Endothelial cell of umbilical vein (primary cell): ENCODE data around the gene TRIM25. TPM values are rescaled to one million over a fixed set of nuclear protein-coding genes. Genes with fewer than 3 reads are reported as not detected.

ENCODE experiments used
- BruUV-seq: library from RNA; stranded (reverse); fragments of 400-500 nt; replicated peaks from 2 replicates; lab custom pipeline; 2021; lab: Mats Ljungman, UMichigan
- CTCF ChIA-PET: fragments of 300-600, 350-600 bp; sonication (Branson Sonifier 250); formaldehyde crosslinking; loops from one replicate; lab custom pipeline; 2021; ENCODE audit warnings: antibody characterized with exemption, inconsistent platforms; lab: Charles Lee
- POLR2A ChIA-PET: fragments of 300-600, 350-600 bp; sonication (Branson Sonifier 250); formaldehyde crosslinking; loops from one replicate; lab custom pipeline; 2021; ENCODE audit warnings: antibody characterized with exemption, inconsistent platforms; lab: Charles Lee
- DNase-seq: peaks from one replicate; pipeline ENCODE4 v3.0.0-alpha.2; 2011; ENCODE audit warnings: low read depth, low spot score
- FAIRE-seq: peaks from 2 replicates; lab custom pipeline; 2011; peaks lifted over from hg19 to GRCh38; lab: Jason Lieb, UNC
- H2AFZ ChIP-seq: 2 replicates; pipeline ENCODE4 v1.6.0; 2012; ENCODE audit warnings: low read depth, low read length, control low read depth, inconsistent platforms
- H3K27ac ChIP-seq: 2 replicates; pipeline ENCODE4 v1.5.1; 2011; ENCODE audit warnings: low read depth, mild to moderate bottlenecking, control low read depth, low read length, moderate library complexity; ENCODE audit not compliant: insufficient read depth
- H3K27me3 ChIP-seq, 2 experiments: 2 replicates each; pipeline versions ENCODE4 v1.6.0 to v1.6.1; 2011; ENCODE audit warnings: low read length in 2 of 2, mixed read lengths in 1 of 2; ENCODE audit not compliant: control insufficient read depth in 2 of 2, insufficient read depth in 2 of 2
- H3K36me3 ChIP-seq, 2 experiments: 2 replicates in 1 of 2; 3 replicates in 1 of 2; pipeline ENCODE4 v1.5.1; 2011; ENCODE audit warnings: low read length in 2 of 2, mild to moderate bottlenecking in 1 of 2, moderate library complexity in 1 of 2; ENCODE audit not compliant: control insufficient read depth in 2 of 2, insufficient read depth in 2 of 2; ENCODE audit errors: extremely low read depth in 1 of 2
- H3K4me1 ChIP-seq: 3 replicates; pipeline ENCODE4 v1.5.1; 2011; ENCODE audit warnings: mild to moderate bottlenecking, low read length; ENCODE audit not compliant: control insufficient read depth, insufficient read depth; ENCODE audit errors: extremely low read depth
- H3K4me2 ChIP-seq: 2 replicates; pipeline ENCODE4 v1.6.1; 2011; ENCODE audit warnings: low read length, control low read depth, mixed read lengths; ENCODE audit not compliant: insufficient read depth
- H3K4me3 ChIP-seq, 3 experiments: fragments of 200-600 bp in 1 of 3; sonication (generic), shearing (Covaris generic) in 1 of 3; replicated peaks in 1 of 3; 2 replicates each; pipeline ENCODE4 v1.5.1; 2011 to 2016; ENCODE audit warnings: control low read depth in 3 of 3, low read length in 3 of 3, mild to moderate bottlenecking in 2 of 3, inconsistent platforms in 1 of 3, low read depth in 1 of 3, moderate library complexity in 1 of 3; ENCODE audit not compliant: insufficient read depth in 1 of 3
- H3K79me2 ChIP-seq: 2 replicates; pipeline ENCODE4 v1.6.0; 2012; ENCODE audit warnings: low read length, inconsistent platforms; ENCODE audit not compliant: control insufficient read depth, insufficient read depth
- H3K9ac ChIP-seq: replicated peaks from 2 replicates; pipeline ENCODE3; 2011; ENCODE audit warnings: low read length, control low read depth; ENCODE audit not compliant: insufficient read depth; ENCODE audit errors: extremely low read depth
- H3K9me1 ChIP-seq: replicated peaks from 3 replicates; pipeline ENCODE4 v1.6.0; 2011; ENCODE audit warnings: mild to moderate bottlenecking, low read length; ENCODE audit not compliant: control insufficient read depth, insufficient read depth; ENCODE audit errors: extremely low read depth
- H3K9me3 ChIP-seq: replicated peaks from 2 replicates; pipeline ENCODE4 v1.5.1; 2012; ENCODE audit warnings: low read length, inconsistent platforms; ENCODE audit not compliant: control insufficient read depth, insufficient read depth
- H4K20me1 ChIP-seq: replicated peaks from 2 replicates; pipeline ENCODE3; 2011; ENCODE audit warnings: mild to moderate bottlenecking, low read length; ENCODE audit not compliant: control insufficient read depth, insufficient read depth; ENCODE audit errors: extremely low read depth
- EZH2 ChIP-seq: IDR thresholded peaks from 2 replicates; pipeline ENCODE4 v1.6.1; 2012; ENCODE audit warnings: borderline replicate concordance, low read depth, mild to moderate bottlenecking, moderate library complexity, low read length, inconsistent platforms; ENCODE audit not compliant: severe bottlenecking
- FOS ChIP-seq: IDR thresholded peaks from 2 replicates; pipeline ENCODE4 v1.6.1; 2011; ENCODE audit warnings: mild to moderate bottlenecking, low read length, moderate library complexity, borderline replicate concordance; ENCODE audit not compliant: insufficient read depth
- GATA2 ChIP-seq: IDR thresholded peaks from 2 replicates; pipeline ENCODE4 v1.7.0; 2011; ENCODE audit warnings: low read depth, mild to moderate bottlenecking, moderate library complexity, mixed read lengths, low read length; ENCODE audit not compliant: insufficient read length, insufficient read depth
- JUN ChIP-seq: IDR thresholded peaks from 2 replicates; pipeline ENCODE4 v1.6.1; 2011; ENCODE audit warnings: borderline replicate concordance, low read depth; ENCODE audit not compliant: insufficient read length, insufficient read depth
- MYC ChIP-seq: IDR thresholded peaks from one replicate; pipeline ENCODE4 v1.6.1; 2011; ENCODE audit warnings: mild to moderate bottlenecking, low read depth, low read length
- POLR2A ChIP-seq: IDR thresholded peaks from 2 replicates; pipeline ENCODE4 v1.6.1; 2012; ENCODE audit warnings: low read depth, mild to moderate bottlenecking, control low read depth, low read length
- POLR2AphosphoS5 ChIP-seq: IDR thresholded peaks from 2 replicates; pipeline ENCODE4 v1.6.1; 2012; ENCODE audit warnings: low read depth, mild to moderate bottlenecking, control low read depth, low read length, moderate library complexity; ENCODE audit not compliant: insufficient read depth
- dilution Hi-C: fragments of 300-500 bp; cut with MboI; formaldehyde crosslinking; loops from one replicate; pipeline ENCODE4 v1.15.0; 2019; ENCODE audit warnings: low sequenced_read_pairs; ENCODE audit not compliant: extremely low pct_ligation_motif_present
- intact Hi-C: fragments of 100-400 bp; cut with micrococcal nuclease; formaldehyde crosslinking; loops from one replicate; pipeline ENCODE4 v1.10.0; 2022
- polyA plus RNA-seq, 4 experiments: library from polyadenylated mRNA; depleted of rRNA in 3 of 4; stranded (reverse) in 3 of 4; unstranded in 1 of 4; fragments of >200 nt; gene quantifications; 2 replicates each; pipeline versions ENCODE4 v1.2.1 to v1.2.3, GENCODE V29; 2011 to 2012; ENCODE audit warnings: missing spikeins in 1 of 4
- total RNA-seq: library from RNA; stranded (reverse); gene quantifications from 2 replicates; pipeline ENCODE4 v1.2.3, GENCODE V29; 2021
- TF ChIP-seq, protein P1 (sequence below): IDR thresholded peaks from 2 replicates; pipeline ENCODE4 v1.6.1; 2011; ENCODE audit not compliant: insufficient read depth, insufficient read length
- TF ChIP-seq, protein P2 (sequence below), 2 donors: IDR thresholded peaks; 1 replicate in 1 of 2; 2 replicates in 1 of 2; pipeline ENCODE4 v1.5.1; 2011; ENCODE audit warnings: low read length in 2 of 2, mild to moderate bottlenecking in 2 of 2, moderate library complexity in 2 of 2, control low read depth in 1 of 2, inconsistent platforms in 1 of 2, low read depth in 1 of 2; ENCODE audit not compliant: insufficient read depth in 1 of 2; ENCODE audit errors: extremely low read depth in 1 of 2

The TRIM25 gene
- total and polyA plus RNA-seq, 2 donors (not counting 3 experiments of a cell fraction or from before 2014, with no cell fraction given): 42.8 to 98.4 TPM

DNA sequence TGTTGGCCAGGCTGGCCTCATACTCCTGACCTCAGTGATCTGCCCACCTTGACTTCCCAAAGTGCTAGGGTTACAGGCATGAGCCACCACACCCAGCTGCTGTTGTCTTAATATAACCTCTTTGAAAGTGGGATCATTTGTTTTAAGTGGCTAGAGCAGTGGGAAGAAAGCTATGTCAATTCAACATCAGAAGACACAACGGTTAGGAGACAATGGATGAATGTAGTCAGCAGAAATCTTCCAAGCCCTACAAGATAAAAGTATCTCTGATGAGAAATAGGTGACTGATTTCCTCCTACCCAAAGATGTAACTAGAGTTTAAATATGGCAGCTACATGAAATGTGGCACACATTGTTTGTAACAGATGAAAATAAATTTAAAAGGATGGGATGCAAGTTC, 20.0 kb upstream of the TRIM25 start:
- Histone ChIP-seq H3K9me3 (peaks cover 1% of the 10 kb centered on the region), H3K4me2 (no peak overlapping the region), H3K4me3 (no peak overlapping the region), H3K27ac (no peak overlapping the region), H3K9ac (no peak overlapping the region), H4K20me1 (no peaks in the 10 kb centered on the region), H3K36me3 (peaks cover 2% of the 10 kb centered on the region in 2 experiments), H2AFZ (no peak overlapping the region), H3K79me2 (no peaks in the 10 kb centered on the region), H3K4me1 (peaks cover 21% of the 10 kb centered on the region), H3K9me1 (no peaks in the 10 kb centered on the region), H3K27me3 (no peaks in the 10 kb centered on the region)
- POLR2A ChIA-PET: no interaction called here
- CTCF ChIA-PET: interaction anchor here (1.2 kb wide), 1 partner anchor 14 kb away, joined by 3 read pairs; no protein-coding TSS in a partner anchor
- intact Hi-C loops (no loop called here), dilution Hi-C loops (no loop called here)
- TF ChIP-seq EZH2 (no peak), POLR2AphosphoS5 (no peak), GATA2 (no peak), MYC (no peak), POLR2A (no peak), FOS (no peak), JUN (no peak)
- TF ChIP-seq, protein P1, sequence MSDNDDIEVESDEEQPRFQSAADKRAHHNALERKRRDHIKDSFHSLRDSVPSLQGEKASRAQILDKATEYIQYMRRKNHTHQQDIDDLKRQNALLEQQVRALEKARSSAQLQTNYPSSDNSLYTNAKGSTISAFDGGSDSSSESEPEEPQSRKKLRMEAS: no peak
- TF ChIP-seq, protein P2, sequence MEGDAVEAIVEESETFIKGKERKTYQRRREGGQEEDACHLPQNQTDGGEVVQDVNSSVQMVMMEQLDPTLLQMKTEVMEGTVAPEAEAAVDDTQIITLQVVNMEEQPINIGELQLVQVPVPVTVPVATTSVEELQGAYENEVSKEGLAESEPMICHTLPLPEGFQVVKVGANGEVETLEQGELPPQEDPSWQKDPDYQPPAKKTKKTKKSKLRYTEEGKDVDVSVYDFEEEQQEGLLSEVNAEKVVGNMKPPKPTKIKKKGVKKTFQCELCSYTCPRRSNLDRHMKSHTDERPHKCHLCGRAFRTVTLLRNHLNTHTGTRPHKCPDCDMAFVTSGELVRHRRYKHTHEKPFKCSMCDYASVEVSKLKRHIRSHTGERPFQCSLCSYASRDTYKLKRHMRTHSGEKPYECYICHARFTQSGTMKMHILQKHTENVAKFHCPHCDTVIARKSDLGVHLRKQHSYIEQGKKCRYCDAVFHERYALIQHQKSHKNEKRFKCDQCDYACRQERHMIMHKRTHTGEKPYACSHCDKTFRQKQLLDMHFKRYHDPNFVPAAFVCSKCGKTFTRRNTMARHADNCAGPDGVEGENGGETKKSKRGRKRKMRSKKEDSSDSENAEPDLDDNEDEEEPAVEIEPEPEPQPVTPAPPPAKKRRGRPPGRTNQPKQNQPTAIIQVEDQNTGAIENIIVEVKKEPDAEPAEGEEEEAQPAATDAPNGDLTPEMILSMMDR (IDR thresholded peaks at IDR 0.05; ENCODE audit: extremely low read depth in 1 of 2, insufficient read depth in 1 of 2, low read depth in 1 of 2, low read length in 2 of 2): no peak
- no peak for FAIRE-seq
- DNase-seq: no peak
- BruUV-seq: no TSS peak
